Measurements from ENCODE around the gene RAPGEFL1.
"Not testable (repeated sequence)": the region's sequence is repeated elsewhere in the genome, so short reads cannot be mapped to it uniquely, and the experiment has no call there.

RAPGEFL1 gene, protein sequence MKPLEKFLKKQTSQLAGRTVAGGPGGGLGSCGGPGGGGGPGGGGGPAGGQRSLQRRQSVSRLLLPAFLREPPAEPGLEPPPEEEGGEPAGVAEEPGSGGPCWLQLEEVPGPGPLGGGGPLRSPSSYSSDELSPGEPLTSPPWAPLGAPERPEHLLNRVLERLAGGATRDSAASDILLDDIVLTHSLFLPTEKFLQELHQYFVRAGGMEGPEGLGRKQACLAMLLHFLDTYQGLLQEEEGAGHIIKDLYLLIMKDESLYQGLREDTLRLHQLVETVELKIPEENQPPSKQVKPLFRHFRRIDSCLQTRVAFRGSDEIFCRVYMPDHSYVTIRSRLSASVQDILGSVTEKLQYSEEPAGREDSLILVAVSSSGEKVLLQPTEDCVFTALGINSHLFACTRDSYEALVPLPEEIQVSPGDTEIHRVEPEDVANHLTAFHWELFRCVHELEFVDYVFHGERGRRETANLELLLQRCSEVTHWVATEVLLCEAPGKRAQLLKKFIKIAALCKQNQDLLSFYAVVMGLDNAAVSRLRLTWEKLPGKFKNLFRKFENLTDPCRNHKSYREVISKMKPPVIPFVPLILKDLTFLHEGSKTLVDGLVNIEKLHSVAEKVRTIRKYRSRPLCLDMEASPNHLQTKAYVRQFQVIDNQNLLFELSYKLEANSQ

DNA sequence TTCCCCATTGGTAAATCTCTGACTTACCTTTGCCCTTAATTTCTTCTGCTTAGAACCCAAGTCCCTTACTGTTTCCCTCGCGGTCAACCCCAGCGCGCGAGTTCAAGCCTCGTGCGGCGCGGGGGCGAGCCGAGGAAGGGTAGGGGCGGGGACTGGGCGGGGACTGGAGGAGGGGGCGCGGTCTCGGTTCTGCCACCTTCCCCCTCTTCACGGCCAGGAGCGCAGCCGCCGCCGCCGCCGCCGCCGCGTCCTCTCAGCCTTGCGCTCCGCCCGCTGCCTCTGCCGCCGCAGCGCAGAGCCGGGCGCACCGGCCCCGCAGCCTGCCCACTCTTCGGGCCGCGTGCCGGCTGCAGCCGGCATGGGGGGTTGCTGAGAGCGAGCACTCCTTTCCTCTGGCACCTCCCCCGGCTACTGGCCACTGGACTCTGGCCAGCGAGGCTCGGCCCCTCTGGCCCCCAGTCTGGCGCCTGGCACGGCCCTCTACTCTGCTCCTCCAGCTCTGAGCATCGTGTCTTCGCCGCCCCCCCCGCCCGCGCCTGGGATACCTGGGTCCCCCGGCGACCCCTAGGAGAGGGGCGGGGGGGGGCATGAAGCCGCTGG lies at the start of gene RAPGEFL1:
TSS of gene RAPGEFL1 (plus strand) at position 196 of the 600 bp plus-strand sequence. CDS start at position 588, 392 bp downstream.
- peaks cover 48% of the 10 kb centered on the region for H3K4me1 ChIP-seq (ENCODE audit: control insufficient read depth, insufficient read depth, low read length)
- H3K36me3 ChIP-seq (ENCODE audit: control insufficient read depth, insufficient read depth, low read length) = no peaks in the 10 kb centered on the region
- peak within 1 kb of the TSS; percentile 81 for H3K9ac ChIP-seq (ENCODE audit: low read length)
- H3K9me3 ChIP-seq (ENCODE audit: control insufficient read depth, low read length) = no peaks in the 10 kb centered on the region
- H3K27me3 ChIP-seq (ENCODE audit: control insufficient read depth, insufficient read depth, low read length) = no peaks in the 10 kb centered on the region
- peak within 1 kb of the TSS; percentile 66 for H3K4me3 ChIP-seq (ENCODE audit: low read length)

DNA sequence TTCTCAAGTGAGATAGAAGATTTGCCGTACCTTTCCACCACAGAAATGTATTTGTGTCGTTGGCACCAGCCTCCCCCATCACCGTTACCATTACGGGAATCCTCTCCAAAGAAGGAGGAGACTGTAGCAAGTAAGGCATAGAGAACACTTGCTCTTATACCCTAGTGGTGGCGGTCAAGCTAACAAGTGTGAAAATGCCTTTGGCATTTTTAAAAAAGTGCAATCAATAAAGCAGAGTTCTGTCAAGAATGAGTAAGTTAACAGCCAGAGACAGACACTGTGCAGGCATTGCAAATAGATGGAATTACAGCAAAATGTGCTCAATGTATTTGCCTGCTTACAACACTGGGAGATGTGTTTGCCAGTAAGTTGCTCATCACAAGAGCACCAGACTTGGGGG lies 47.8 kb upstream of the RAPGEFL1 start:
- H3K9ac ChIP-seq (ENCODE audit: low read length) = no peak overlapping the region
- H3K9me3 ChIP-seq (ENCODE audit: control insufficient read depth, low read length) = no peaks in the 10 kb centered on the region
- H3K36me3 ChIP-seq (ENCODE audit: control insufficient read depth, insufficient read depth, low read length) = peaks cover 11% of the 10 kb centered on the region
- no peaks in the 10 kb centered on the region for H3K27me3 ChIP-seq (ENCODE audit: control insufficient read depth, insufficient read depth, low read length)
- no peak overlapping the region for H3K4me3 ChIP-seq (ENCODE audit: low read length)
- peaks cover 24% of the 10 kb centered on the region for H3K4me1 ChIP-seq (ENCODE audit: control insufficient read depth, insufficient read depth, low read length)

DNA sequence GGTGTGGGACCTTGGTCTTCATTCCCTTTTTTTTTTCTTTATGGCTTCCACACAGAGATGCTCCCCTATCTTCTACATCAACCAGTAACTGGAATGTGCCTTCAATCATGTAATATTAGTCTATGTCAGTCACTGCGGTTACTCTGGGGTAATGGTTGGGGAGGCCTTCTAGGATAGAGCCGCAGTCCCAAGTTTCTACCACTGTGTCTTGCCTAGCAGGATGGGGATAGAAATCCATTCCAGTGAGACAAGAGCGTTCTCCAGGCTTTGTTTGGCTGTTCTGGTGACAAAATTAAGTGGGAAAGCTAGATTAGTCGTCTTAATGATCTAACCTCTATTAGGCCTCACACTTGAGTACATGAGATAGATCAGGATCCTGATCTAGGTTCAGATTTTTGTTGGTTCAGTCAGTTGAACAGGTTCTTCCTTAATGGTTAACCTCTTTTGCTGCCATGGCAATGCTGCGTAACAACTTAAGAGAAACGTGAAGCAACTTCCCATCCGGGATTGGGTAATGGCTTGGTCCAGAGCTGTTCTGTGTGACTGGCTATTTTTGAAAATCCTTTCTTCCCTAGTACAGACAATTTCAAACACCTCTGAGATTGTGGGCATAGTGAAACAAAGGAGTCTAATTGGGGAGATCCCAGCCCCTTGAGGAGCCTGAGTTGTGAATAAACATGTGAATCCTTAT lies 46.8 kb upstream of the RAPGEFL1 start:
- H3K36me3 ChIP-seq (ENCODE audit: control insufficient read depth, insufficient read depth, low read length) = peaks cover 16% of the 10 kb centered on the region
- no peaks in the 10 kb centered on the region for H3K9me3 ChIP-seq (ENCODE audit: control insufficient read depth, low read length)
- no peak overlapping the region for H3K9ac ChIP-seq (ENCODE audit: low read length)
- H3K27me3 ChIP-seq (ENCODE audit: control insufficient read depth, insufficient read depth, low read length) = no peaks in the 10 kb centered on the region
- H3K4me1 ChIP-seq (ENCODE audit: control insufficient read depth, insufficient read depth, low read length) = peaks cover 27% of the 10 kb centered on the region
- no peak overlapping the region for H3K4me3 ChIP-seq (ENCODE audit: low read length)

DNA sequence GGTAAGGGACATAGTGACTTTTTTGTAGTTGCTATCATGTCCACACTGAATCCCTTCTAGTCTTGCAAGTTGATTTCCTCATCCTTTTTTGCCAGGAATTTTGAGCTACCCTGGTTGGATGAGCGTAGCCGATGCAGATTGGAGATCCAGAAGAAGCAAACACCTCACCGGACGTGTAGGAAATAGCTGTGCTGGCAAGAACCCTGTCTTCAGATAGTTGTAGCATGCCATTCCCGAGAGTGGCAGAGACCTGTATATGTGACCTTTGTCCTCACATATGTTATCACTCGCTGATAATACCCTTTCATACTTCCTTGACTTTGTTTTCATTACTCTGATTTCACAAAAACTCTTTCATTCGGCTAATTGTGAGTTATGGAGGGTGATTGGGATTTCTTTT lies 43.1 kb upstream of the RAPGEFL1 start:
- no peaks in the 10 kb centered on the region for H3K27me3 ChIP-seq (ENCODE audit: control insufficient read depth, insufficient read depth, low read length)
- H3K9me3 ChIP-seq (ENCODE audit: control insufficient read depth, low read length) = no peaks in the 10 kb centered on the region
- H3K4me1 ChIP-seq (ENCODE audit: control insufficient read depth, insufficient read depth, low read length) = peaks cover 28% of the 10 kb centered on the region
- H3K36me3 ChIP-seq (ENCODE audit: control insufficient read depth, insufficient read depth, low read length) = peaks cover 14% of the 10 kb centered on the region
- peak overlapping the region; percentile 31 for H3K9ac ChIP-seq (ENCODE audit: low read length)
- no peak overlapping the region for H3K4me3 ChIP-seq (ENCODE audit: low read length)

DNA sequence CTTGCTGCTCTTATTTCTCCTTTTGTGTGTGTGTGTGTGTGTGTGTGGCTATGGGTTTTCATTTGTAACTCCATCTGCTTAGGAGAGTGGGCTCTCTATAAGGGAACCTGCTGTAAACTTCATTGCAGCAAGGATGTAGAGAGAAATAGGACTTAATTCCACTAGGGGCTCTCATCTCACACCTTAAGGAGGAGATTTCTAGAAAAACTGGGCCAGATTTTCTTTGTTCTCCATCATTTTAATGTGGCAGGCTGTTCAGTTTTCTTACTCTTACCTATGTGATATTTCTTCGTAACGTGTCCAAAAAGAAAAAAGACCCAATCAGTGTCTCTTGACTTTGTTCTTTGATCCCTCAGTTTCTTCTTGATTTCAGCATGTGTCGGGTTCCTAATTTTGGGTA lies 41.5 kb upstream of the RAPGEFL1 start:
- Histone ChIP-seq H3K4me1 (ENCODE audit: control insufficient read depth, insufficient read depth, low read length) (peaks cover 33% of the 10 kb centered on the region), H3K27me3 (ENCODE audit: control insufficient read depth, insufficient read depth, low read length) (no peaks in the 10 kb centered on the region), H3K9me3 (ENCODE audit: control insufficient read depth, low read length) (no peaks in the 10 kb centered on the region), H3K4me3 (ENCODE audit: low read length) (no peak overlapping the region), H3K9ac (ENCODE audit: low read length) (no peak overlapping the region), H3K36me3 (ENCODE audit: control insufficient read depth, insufficient read depth, low read length) (peaks cover 19% of the 10 kb centered on the region)

DNA sequence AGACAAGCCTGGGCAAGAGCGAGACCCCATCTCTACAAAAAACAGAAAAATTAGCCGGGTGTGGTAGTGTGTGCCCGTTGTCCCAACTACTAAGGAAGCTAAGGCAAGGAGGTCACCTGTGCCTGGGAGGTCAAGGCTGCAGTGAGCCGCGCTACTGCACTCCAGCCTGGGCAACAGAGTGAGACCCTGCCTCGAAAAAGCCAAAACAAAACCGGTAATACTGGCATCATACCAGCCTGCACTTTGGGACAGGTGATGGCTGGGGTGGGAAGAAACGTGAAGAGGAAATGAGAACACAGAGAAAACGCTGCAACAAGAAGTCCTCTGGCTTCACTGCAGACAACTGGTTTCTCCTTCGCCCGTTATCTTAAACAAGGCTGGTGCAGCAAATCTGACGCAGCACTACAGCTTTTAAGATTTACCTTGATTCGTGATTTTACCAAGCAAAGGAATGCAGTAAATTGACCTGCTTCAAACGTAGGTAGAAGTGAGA lies 37.7 kb upstream of the RAPGEFL1 start:
- Histone ChIP-seq H3K4me3 (ENCODE audit: low read length) (peak overlapping the region; percentile 89), H3K27me3 (ENCODE audit: control insufficient read depth, insufficient read depth, low read length) (no peaks in the 10 kb centered on the region), H3K4me1 (ENCODE audit: control insufficient read depth, insufficient read depth, low read length) (peaks cover 11% of the 10 kb centered on the region), H3K9me3 (ENCODE audit: control insufficient read depth, low read length) (no peaks in the 10 kb centered on the region), H3K9ac (ENCODE audit: low read length) (peak overlapping the region; percentile 82), H3K36me3 (ENCODE audit: control insufficient read depth, insufficient read depth, low read length) (peaks cover 13% of the 10 kb centered on the region)

DNA sequence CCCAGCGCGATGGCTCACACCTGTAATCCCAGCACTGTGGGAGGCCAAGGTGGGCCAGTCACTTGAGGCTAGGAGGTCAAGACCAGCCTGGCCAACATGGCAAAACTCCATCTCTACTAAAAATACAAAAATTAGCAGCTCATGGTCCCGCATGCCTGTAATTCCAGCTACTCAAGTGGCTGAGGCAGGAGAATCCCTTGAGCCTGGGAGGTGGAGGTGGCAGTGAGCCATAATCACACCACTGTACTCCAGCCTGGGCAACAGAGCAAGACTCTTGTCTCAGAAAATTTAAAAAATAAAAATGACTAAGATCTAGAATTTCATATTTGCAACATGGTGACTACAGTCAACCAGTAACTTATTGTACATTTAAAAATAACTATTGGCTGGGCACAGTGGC lies 34.1 kb upstream of the RAPGEFL1 start:
- not testable (repeated sequence) for H3K4me3 ChIP-seq (ENCODE audit: low read length); H3K27me3 ChIP-seq (ENCODE audit: control insufficient read depth, insufficient read depth, low read length); H3K9ac ChIP-seq (ENCODE audit: low read length); H3K9me3 ChIP-seq (ENCODE audit: control insufficient read depth, low read length); H3K4me1 ChIP-seq (ENCODE audit: control insufficient read depth, insufficient read depth, low read length)
- peaks cover 10% of the 10 kb centered on the region for H3K36me3 ChIP-seq (ENCODE audit: control insufficient read depth, insufficient read depth, low read length)

DNA sequence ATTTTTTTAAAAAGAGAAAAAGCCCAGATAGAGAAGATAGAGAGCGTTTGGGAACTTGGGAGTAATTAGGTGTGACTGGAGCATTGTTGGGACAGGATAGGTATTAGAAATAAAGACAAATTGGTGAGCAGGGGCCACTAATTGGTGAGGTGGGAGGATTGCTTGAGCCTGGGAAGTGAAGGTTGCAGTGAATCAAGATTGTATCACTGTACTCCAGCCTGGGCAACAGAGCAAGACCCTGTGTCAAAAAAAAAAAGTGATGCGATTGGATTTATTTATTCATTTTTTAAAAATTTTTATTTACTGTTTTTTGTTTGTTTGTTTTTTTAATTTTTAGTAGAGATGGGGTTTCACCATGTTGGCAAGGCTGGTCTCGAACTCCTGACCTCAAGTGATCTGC lies 31.8 kb upstream of the RAPGEFL1 start:
- Histone ChIP-seq H3K4me3 (ENCODE audit: low read length) (no peak overlapping the region), H3K9ac (ENCODE audit: low read length) (no peak overlapping the region), H3K9me3 (ENCODE audit: control insufficient read depth, low read length) (no peaks in the 10 kb centered on the region), H3K27me3 (ENCODE audit: control insufficient read depth, insufficient read depth, low read length) (no peaks in the 10 kb centered on the region), H3K36me3 (ENCODE audit: control insufficient read depth, insufficient read depth, low read length) (peaks cover 14% of the 10 kb centered on the region), H3K4me1 (ENCODE audit: control insufficient read depth, insufficient read depth, low read length) (no peaks in the 10 kb centered on the region)

DNA sequence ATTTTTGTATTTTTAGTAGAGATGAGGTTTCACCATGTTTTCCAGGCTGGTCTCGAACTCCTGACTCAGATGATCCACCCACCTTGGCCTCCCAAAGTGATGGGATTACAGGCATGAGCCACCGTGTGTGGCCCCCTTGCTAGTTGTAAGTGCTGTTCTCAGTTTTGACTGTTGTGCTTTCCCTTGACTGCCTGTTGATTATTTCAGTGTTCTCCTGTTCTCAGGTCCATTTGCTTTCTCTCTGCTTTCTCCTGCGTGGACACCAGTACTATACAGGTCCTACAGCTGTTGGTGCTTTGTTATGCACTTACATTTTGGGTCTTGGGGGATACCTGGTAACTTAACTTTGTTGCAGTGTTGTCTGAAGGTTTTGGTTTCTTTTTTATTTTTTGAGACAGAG lies 28.7 kb upstream of the RAPGEFL1 start:
- no peak overlapping the region for H3K4me3 ChIP-seq (ENCODE audit: low read length)
- H3K27me3 ChIP-seq (ENCODE audit: control insufficient read depth, insufficient read depth, low read length) = no peaks in the 10 kb centered on the region
- no peak overlapping the region for H3K9ac ChIP-seq (ENCODE audit: low read length)
- H3K9me3 ChIP-seq (ENCODE audit: control insufficient read depth, low read length) = no peaks in the 10 kb centered on the region
- H3K4me1 ChIP-seq (ENCODE audit: control insufficient read depth, insufficient read depth, low read length) = no peaks in the 10 kb centered on the region
- peaks cover 16% of the 10 kb centered on the region for H3K36me3 ChIP-seq (ENCODE audit: control insufficient read depth, insufficient read depth, low read length)

DNA sequence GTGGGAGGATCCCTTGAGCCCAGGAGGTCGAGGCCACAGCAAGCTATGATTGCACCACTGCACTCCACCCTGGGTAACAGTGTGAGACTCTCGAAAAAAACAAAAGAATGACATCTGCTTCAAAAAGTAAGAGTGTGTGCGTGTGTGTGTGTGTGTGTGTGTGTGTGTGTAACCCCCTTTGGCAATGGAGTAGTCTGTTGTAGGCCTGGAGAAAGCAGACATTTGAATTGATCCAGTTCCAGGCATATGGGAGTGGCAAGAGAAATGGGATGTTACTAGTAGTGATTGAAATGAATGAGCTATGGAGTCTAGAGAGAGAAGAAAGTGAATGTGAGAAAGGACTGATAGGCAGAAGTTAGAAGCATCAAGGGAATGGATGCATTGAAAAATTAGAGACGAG lies 27.0 kb upstream of the RAPGEFL1 start:
- no peaks in the 10 kb centered on the region for H3K9me3 ChIP-seq (ENCODE audit: control insufficient read depth, low read length)
- no peaks in the 10 kb centered on the region for H3K27me3 ChIP-seq (ENCODE audit: control insufficient read depth, insufficient read depth, low read length)
- H3K36me3 ChIP-seq (ENCODE audit: control insufficient read depth, insufficient read depth, low read length) = peaks cover 18% of the 10 kb centered on the region
- H3K9ac ChIP-seq (ENCODE audit: low read length) = no peak overlapping the region
- H3K4me1 ChIP-seq (ENCODE audit: control insufficient read depth, insufficient read depth, low read length) = no peaks in the 10 kb centered on the region
- H3K4me3 ChIP-seq (ENCODE audit: low read length) = no peak overlapping the region

DNA sequence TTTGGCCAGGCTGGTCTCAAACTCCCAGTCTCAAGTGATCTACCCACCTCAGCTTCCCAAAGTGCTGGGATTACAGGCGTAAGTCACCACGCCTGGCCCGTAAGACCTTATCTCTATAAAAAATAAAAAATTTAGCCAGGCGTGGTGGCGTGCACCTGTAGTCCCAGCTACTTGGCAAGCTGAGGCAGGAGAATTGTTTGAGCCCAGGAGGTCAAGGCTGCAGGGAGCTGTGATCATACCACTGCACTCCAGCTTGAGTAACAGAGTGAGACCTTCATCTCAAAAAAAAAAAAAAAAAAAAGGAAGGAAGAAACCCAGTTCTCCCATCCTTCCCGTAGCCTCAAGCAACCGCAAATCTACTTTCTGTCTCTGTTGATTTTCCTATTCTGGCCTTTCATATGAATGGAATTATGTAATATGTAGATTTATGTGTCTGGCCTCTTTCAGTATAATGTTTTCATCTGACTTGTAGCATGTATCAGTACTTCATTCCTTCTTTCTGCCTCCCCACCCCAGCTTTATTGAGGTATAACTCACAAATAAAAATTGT lies 25.8 kb upstream of the RAPGEFL1 start:
- peaks cover 18% of the 10 kb centered on the region for H3K36me3 ChIP-seq (ENCODE audit: control insufficient read depth, insufficient read depth, low read length)
- no peaks in the 10 kb centered on the region for H3K9me3 ChIP-seq (ENCODE audit: control insufficient read depth, low read length)
- no peaks in the 10 kb centered on the region for H3K27me3 ChIP-seq (ENCODE audit: control insufficient read depth, insufficient read depth, low read length)
- no peak overlapping the region for H3K4me3 ChIP-seq (ENCODE audit: low read length)
- no peak overlapping the region for H3K9ac ChIP-seq (ENCODE audit: low read length)
- no peaks in the 10 kb centered on the region for H3K4me1 ChIP-seq (ENCODE audit: control insufficient read depth, insufficient read depth, low read length)
